ES-I3 (cell line): ENCODE measurements around the gene SEZ6L2.
"Not testable (repeated sequence)": the region's sequence is repeated elsewhere in the genome, so short reads cannot be mapped to it uniquely, and the experiment has no call there.

ENCODE experiments used
- H3K36me3 ChIP-seq: 2 replicates; pipeline ENCODE4 v1.6.1; 2013; ENCODE audit warnings: mild to moderate bottlenecking, low read length, control low read depth, moderate library complexity; ENCODE audit not compliant: insufficient read depth
- H3K4me1 ChIP-seq: 2 replicates; pipeline ENCODE4 v1.6.1; 2013; ENCODE audit warnings: mild to moderate bottlenecking, control low read depth, low read length; ENCODE audit not compliant: insufficient read depth
- H3K9ac ChIP-seq: 2 replicates; pipeline ENCODE4 v1.6.1; 2013; ENCODE audit warnings: low read depth, mild to moderate bottlenecking, low read length, moderate library complexity
- H3K9me3 ChIP-seq: 2 replicates; pipeline ENCODE4 v1.6.1; 2013; ENCODE audit warnings: mild to moderate bottlenecking, low read length, moderate library complexity; ENCODE audit not compliant: control insufficient read depth, insufficient read depth

SEZ6L2 gene

GRCh38 chr16:29899516-29900101 is at the start of gene SEZ6L2:
SEZ6L2 (minus strand) TSS chr16:29899550; CDS start chr16:29899019, 531 bp downstream.
- H3K9ac ChIP-seq: peak within 1 kb of the TSS; percentile 79
- no peaks in the 10 kb centered on the region for H3K36me3 ChIP-seq
- H3K4me1 ChIP-seq: no peaks in the 10 kb centered on the region; the same call in none of the 2 replicates
- H3K9me3 ChIP-seq: no peaks in the 10 kb centered on the region

DNA sequence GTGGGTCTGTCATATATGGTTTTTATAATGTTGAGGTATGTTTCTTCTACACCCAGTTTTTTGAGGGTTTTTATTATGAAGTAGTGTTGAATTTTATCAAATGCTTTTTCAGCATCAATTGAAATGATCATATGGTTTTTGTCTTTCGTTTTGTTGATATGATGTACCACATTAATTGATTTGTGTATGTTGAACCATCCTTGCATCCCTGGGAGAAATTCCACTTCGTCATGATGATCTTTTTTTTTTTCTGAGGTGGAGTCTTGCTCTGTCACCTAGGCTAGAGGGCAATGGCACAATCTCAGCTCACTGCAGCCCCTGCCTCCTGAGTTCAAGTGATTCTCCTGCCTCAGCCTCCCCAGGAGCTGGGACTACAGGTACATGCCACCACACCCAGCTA is 48.5 kb upstream of the SEZ6L2 start:
- Histone ChIP-seq H3K9ac (no peak overlapping the region), H3K36me3 (no peaks in the 10 kb centered on the region), H3K9me3 (no peaks in the 10 kb centered on the region), H3K4me1 (peaks cover 6% of the 10 kb centered on the region)

DNA sequence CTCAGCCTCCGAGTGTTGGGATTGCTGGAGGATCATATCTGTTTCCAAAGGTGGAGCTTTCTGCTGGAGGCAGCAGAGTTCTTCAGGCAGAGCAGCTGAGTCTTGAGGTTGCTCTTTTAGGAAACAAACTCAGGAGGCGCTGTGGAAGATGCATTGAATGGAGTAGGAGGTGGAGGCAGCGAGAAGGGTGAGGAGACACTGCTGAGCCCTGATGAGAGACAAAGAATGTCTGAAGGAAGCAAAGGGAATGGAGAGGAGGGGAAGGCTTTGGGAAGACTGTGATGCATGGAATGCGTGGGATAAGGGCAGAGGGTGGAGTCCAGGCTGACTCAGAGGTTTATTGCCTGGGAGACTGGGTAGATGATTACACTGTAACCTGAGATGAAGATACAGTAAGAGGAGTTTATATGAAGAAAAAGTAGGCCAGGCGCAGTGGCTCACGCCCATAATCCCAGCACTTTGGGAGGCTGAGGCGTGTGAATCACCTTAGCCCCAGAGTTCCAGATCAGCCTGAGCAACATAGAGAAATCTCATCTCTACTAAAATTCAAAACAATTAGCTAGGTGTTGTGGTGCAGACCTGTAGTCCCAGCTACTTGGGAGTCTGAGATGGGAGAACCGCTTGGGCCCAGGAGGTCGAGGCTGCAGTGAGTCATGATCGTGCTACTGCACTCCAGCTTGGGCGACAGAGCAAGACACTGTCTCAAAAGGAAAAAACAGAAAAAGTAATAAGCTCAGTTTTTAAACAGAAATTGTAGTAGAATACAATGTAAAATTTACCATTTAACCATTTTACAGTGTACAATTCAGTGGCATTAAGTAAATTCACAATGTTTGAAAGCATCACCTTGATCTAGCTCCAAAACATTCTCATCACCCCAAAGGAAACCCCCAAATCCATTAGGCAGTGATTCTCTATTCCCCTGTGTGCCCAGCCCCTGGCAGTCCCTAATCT is 44.8 kb upstream of the SEZ6L2 start:
- Histone ChIP-seq H3K9ac (no peak overlapping the region), H3K4me1 (no peaks in the 10 kb centered on the region), H3K9me3 (no peaks in the 10 kb centered on the region)

DNA sequence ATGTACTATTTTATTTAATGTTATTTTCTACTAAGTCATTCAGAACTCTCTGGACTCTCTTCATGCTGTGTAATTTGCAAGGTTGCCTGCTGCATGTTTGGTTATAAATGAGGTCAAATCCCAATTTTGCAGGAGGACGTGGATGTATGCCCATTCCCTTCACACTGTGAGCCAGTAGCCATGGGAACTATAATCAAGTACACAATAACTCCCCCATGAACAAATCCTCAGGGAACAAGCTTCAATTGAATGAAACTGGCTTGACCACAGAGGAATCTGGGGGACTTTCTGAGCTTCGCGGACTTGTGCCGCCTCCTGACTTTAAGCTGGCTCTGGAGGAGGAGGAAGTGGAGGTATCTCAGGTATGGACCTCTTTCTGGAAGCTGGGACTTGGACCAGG is 41.3 kb upstream of the SEZ6L2 start:
- no peaks in the 10 kb centered on the region for H3K9me3 ChIP-seq
- H3K9ac ChIP-seq: no peak overlapping the region
- no peaks in the 10 kb centered on the region for H3K36me3 ChIP-seq
- H3K4me1 ChIP-seq: no peaks in the 10 kb centered on the region

More for the DNA sequence above, 44.8 kb upstream of the SEZ6L2 start:
- H3K36me3 ChIP-seq: no peaks in the 10 kb centered on the region

DNA sequence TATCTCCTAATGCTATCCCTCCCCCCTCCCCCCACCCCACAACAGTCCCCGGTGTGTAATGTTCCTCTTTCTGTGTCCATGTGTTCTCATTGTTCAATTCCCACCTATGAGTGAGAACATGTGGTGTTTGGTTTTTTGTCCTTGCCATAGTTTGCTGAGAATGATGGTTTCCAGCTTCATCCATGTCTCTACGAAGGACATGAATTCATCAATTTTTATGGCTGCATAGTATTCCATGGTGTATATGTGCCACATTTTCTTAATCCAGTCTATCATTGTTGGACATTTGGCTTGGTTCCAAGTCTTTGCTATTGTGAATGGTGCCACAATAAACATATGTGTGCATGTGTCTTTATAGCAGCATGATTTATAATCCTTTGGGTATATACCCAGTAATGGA is 32.4 kb upstream of the SEZ6L2 start:
- H3K9ac ChIP-seq, H3K36me3 ChIP-seq, H3K4me1 ChIP-seq, H3K9me3 ChIP-seq: not testable (repeated sequence)

GRCh38 chr16:29927070-29927905 is 27.9 kb upstream of the SEZ6L2 start:
- Histone ChIP-seq H3K9ac (peak overlapping the region; percentile 74; the same call in 1 of the 2 replicates), H3K9me3 (no peaks in the 10 kb centered on the region), H3K36me3 (no peaks in the 10 kb centered on the region), H3K4me1 (peaks cover 5% of the 10 kb centered on the region; the same call in 1 of the 2 replicates)

DNA sequence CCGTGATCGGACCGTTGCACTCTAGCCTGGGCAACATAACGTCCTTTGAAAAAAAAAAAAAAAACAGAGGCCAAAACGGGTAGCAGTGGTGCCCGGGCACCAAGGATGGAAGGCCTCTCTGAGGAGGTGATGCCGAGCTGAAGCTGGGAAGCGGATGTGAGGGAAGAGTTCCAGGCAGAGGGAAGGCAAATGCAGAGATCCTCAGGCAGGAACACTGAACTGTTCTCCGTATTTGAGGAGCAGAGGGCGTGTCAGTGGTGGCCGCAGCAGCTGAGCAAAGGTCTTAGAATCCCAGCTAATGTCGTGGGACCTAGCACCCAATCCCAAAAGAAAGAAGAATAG is 27.3 kb upstream of the SEZ6L2 start:
- Histone ChIP-seq H3K9me3 (no peaks in the 10 kb centered on the region), H3K36me3 (no peaks in the 10 kb centered on the region), H3K4me1 (peaks cover 5% of the 10 kb centered on the region; the same call in 1 of the 2 replicates), H3K9ac (peak overlapping the region; percentile 74)

- Histone ChIP-seq H3K4me1 (peaks cover 5% of the 10 kb centered on the region; the same call in 1 of the 2 replicates), H3K36me3 (peaks cover under 1% of the 10 kb centered on the region; the same call in 1 of the 2 replicates), H3K9ac (peak within 1 kb of the TSS; percentile 74), H3K9me3 (no peaks in the 10 kb centered on the region)
Observed at GRCh38 chr16:29925781-29926710, 26.7 kb upstream of the SEZ6L2 start, which contains the start of gene KCTD13. KCTD13 (minus strand) TSS chr16:29926226; CDS start chr16:29926033, 193 bp downstream.

- Histone ChIP-seq H3K9me3 (no peaks in the 10 kb centered on the region), H3K36me3 (peaks cover 5% of the 10 kb centered on the region; the same call in 1 of the 2 replicates), H3K4me1 (peaks cover 5% of the 10 kb centered on the region; the same call in 1 of the 2 replicates), H3K9ac (peak overlapping the region; percentile 74)
Observed at GRCh38 chr16:29925105-29925756, 25.9 kb upstream of the SEZ6L2 start.

DNA sequence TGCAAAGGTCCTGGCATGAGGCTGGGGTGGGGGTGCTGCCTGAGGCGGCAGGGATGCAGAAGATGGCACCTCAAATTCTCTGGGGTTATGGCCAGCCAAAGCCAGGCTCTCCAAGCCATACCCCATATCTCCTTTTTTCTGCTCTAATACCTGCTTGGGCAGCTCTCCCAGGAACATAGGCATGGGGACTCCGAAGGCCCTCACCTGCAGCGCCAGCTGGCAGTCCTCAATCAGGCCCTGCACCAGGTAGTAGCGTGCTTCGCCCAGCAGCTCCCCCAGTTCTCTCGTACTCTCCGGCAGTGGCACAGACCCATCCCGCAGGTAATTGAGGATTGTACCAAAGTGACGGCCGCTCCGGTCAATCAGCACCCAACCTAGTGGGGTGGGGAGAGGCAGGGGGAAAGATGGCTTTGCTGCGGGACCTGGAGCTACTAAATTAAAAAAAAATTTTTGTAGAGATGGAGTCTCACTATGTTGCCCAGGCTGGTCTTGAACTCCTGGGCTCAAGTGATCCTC is 23.7 kb upstream of the SEZ6L2 start:
- H3K4me1 ChIP-seq: peaks cover 5% of the 10 kb centered on the region; the same call in 1 of the 2 replicates
- H3K36me3 ChIP-seq: peaks cover 5% of the 10 kb centered on the region; the same call in 1 of the 2 replicates
- no peak overlapping the region for H3K9ac ChIP-seq
- H3K9me3 ChIP-seq: no peaks in the 10 kb centered on the region

DNA sequence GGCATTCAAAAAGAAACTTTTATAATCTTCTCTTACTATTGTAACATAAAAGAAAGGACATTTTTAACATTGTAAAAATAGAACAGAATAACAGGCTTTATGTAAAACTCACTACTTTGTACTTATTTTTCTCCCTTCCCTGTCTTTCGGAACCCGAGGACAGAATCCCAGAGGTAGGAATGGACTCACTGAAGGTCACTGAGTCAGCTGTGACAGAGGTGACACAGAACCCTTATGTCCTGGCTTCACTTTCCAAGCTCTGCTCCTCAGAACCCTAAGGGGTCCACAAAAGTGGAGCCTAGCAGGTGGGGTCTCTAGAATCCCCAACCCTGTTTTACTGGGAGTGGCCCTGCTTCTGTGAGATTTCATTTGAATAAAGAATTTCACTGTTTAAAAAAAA is 23.0 kb upstream of the SEZ6L2 start:
- Histone ChIP-seq H3K4me1 (peaks cover 5% of the 10 kb centered on the region; the same call in 1 of the 2 replicates), H3K9ac (no peak overlapping the region), H3K36me3 (peaks cover 5% of the 10 kb centered on the region; the same call in 1 of the 2 replicates), H3K9me3 (no peaks in the 10 kb centered on the region)

DNA sequence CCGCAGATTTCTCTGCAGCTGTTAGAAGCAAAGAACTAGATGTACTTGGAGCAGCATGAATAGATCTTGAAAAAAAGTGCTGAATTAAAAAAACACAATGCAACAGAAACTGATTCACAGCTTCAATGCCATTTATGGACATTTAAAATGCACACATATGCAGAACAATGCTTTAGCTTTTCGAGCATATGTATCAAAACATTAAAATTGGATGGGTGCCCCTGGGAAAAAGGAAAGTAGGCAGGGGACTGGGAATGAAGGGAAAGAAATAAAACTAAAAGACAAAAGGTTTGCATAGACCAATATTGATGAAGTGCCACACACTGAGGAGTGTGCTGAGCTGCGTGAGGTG is 21.7 kb upstream of the SEZ6L2 start:
- H3K4me1 ChIP-seq: peaks cover 5% of the 10 kb centered on the region; the same call in 1 of the 2 replicates
- no peak overlapping the region for H3K9ac ChIP-seq
- peaks cover 5% of the 10 kb centered on the region; the same call in 1 of the 2 replicates for H3K36me3 ChIP-seq
- no peaks in the 10 kb centered on the region for H3K9me3 ChIP-seq
